SK-N-MC (cell line): Measurements from ENCODE around the gene JAKMIP1.

Experiments
- DNase-seq: peaks from one replicate; pipeline ENCODE4 v3.0.0-alpha.2; 2011; ENCODE audit warnings: low read depth, low spot score
- H3K27ac ChIP-seq: fragments of 200-600 bp; sonication (generic); 2 replicates; pipeline ENCODE4 v1.5.1; 2016; ENCODE audit warnings: mixed run types
- H3K36me3 ChIP-seq: fragments of 200-600 bp; sonication (generic); 2 replicates; pipeline ENCODE4 v1.6.1; 2017; ENCODE audit warnings: antibody characterized with exemption, low read length, mixed read lengths; ENCODE audit not compliant: insufficient read depth
- H3K4me3 ChIP-seq: fragments of 200-600 bp; sonication (generic); 2 replicates; pipeline ENCODE4 v1.5.1; 2016
- H3K9ac ChIP-seq: fragments of 200-600 bp; sonication (generic); 2 replicates; pipeline ENCODE4 v1.8.0; 2017; ENCODE audit warnings: mixed run types, mixed read lengths; ENCODE audit not compliant: insufficient read length
- H3K9me3 ChIP-seq: fragments of 200-600 bp; sonication (generic); 2 replicates; pipeline ENCODE4 v1.6.1; 2017; ENCODE audit warnings: low read depth, mild to moderate bottlenecking, antibody characterized with exemption, low read length, moderate library complexity, mixed read lengths
- EZH2 ChIP-seq: fragments of 200-600 bp; sonication (generic); IDR thresholded peaks from one replicate; pipeline ENCODE4 v1.6.1; 2017; ENCODE audit warnings: antibody characterized with exemption
- FOXP2 ChIP-seq: optimal IDR thresholded peaks from 2 replicates; pipeline ENCODE3; 2011; ENCODE audit warnings: mild to moderate bottlenecking, moderate library complexity; ENCODE audit not compliant: insufficient read depth; ENCODE audit errors: extremely low read length, control extremely low read depth
- POLR2AphosphoS5 ChIP-seq: IDR thresholded peaks from 2 replicates; pipeline ENCODE4 v1.6.1; 2012; ENCODE audit warnings: mild to moderate bottlenecking, low read depth, low read length, borderline replicate concordance

Gene JAKMIP1

DNA sequence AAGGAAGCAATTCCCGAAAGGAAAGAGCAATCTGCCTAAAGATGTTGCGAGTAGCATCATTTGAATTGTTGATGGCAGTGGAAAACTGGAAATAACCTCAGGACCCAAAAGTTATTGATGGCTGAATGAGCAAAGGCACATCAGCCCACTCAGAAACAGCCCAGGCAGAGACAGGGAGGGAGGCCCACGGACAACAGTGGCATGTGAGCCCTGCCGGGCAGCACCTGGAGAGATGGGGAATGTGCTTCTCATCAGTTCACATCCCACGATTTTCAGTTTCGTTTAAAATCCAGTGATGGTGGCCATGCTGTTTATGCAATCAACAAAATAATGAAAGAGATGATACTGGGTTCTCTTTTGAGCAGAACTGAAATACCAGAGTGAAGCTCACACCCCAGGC is 80.0 kb downstream of the JAKMIP1 start:
- no peak for TF ChIP-seq FOXP2
- TF ChIP-seq POLR2AphosphoS5, result no peak
- no peak for TF ChIP-seq EZH2
- Histone ChIP-seq H3K27ac (no peak overlapping the region), H3K9ac (no peak overlapping the region), H3K9me3 (no peaks in the 10 kb centered on the region), H3K4me3 (no peak overlapping the region), H3K36me3 (no peaks in the 10 kb centered on the region)
- DNase-seq, result no peak

DNA sequence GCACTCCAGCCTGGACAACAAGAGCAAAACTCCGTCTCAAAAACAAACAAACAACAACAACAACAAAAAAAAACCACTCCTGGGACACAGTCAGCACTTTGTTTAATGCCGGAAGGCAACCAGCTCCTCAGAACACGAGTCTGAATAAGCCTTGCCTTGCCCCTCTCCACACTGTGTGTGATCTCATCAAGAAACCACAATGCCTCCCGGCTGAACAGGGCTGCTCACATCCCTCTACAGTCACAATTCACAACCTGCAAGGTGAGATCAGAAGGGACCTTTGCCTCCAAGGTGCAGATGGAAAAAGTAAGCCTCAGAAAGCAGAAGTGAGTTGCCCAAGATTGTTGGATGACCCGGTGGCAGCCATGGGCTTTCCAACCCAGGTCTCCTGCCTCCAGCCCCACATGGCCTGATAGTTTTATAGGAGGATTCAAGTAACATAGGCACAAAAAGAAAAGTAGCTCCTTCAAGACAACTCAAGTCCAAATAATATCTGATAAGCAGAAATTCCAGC is 80.8 kb downstream of the JAKMIP1 start:
- Histone ChIP-seq H3K9ac (no peak overlapping the region), H3K4me3 (no peak overlapping the region), H3K36me3 (no peaks in the 10 kb centered on the region), H3K9me3 (no peaks in the 10 kb centered on the region), H3K27ac (no peak overlapping the region)
- DNase-seq, result no peak
- TF ChIP-seq EZH2 (no peak), POLR2AphosphoS5 (no peak), FOXP2 (no peak)

DNA sequence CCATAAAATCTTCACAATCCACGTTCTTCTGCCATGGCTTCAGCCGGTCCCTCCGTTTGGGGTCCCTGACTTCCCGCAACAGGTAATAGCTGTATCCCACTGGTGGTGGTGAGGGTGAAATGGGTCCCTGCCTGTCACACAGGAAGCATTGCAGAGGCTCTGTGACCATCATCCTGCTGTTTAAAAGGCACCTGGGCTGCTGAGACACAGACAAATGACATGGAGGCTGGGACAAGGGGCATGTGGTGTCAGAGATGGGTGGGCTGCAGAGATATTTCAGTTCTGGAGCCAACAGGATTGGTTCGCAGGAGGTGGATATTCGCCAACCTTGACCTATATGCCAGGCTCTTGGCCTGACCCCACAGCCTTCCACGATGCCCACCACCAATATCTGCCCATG is 82.1 kb downstream of the JAKMIP1 start:
- H3K4me3 ChIP-seq, result no peak overlapping the region
- no peaks in the 10 kb centered on the region for H3K9me3 ChIP-seq
- H3K36me3 ChIP-seq, result no peaks in the 10 kb centered on the region
- H3K27ac ChIP-seq, result no peak overlapping the region
- TF ChIP-seq FOXP2 (no peak), EZH2 (no peak), POLR2AphosphoS5 (no peak)
- no peak overlapping the region for H3K9ac ChIP-seq
- no peak for DNase-seq

DNA sequence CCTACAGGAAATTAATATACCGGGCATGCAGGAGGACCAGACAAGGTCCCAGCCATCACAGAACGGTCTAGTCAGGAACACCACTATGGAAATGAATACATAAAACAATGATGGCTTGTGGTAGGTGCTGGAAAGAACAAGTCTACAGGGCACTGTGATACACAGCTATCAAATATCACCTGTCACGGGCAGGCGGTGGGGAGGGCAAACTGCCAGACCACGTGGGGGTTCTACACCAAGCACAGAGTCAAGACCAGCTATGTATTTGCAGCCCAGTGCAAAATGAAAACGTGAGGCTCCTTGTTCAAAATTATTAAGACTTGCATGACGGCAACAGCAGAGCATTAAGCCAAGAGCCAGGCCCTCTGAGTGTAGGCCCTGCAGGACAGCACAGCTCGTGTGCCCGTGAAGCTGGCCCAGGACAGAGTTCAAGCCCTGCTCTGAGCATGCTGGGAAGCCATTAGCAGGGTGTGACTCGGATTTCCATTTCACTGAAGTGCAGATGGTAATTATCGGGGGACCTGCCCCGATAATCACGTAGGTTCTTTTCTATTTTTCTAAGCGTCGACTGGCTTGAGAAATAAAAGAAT is 83.6 kb downstream of the JAKMIP1 start:
- no peak for DNase-seq
- H3K4me3 ChIP-seq, result no peak overlapping the region
- TF ChIP-seq EZH2, result no peak
- no peak for TF ChIP-seq POLR2AphosphoS5
- TF ChIP-seq FOXP2, result no peak
- H3K36me3 ChIP-seq, result no peaks in the 10 kb centered on the region
- no peak overlapping the region for H3K9ac ChIP-seq
- H3K9me3 ChIP-seq, result no peaks in the 10 kb centered on the region
- no peak overlapping the region for H3K27ac ChIP-seq

DNA sequence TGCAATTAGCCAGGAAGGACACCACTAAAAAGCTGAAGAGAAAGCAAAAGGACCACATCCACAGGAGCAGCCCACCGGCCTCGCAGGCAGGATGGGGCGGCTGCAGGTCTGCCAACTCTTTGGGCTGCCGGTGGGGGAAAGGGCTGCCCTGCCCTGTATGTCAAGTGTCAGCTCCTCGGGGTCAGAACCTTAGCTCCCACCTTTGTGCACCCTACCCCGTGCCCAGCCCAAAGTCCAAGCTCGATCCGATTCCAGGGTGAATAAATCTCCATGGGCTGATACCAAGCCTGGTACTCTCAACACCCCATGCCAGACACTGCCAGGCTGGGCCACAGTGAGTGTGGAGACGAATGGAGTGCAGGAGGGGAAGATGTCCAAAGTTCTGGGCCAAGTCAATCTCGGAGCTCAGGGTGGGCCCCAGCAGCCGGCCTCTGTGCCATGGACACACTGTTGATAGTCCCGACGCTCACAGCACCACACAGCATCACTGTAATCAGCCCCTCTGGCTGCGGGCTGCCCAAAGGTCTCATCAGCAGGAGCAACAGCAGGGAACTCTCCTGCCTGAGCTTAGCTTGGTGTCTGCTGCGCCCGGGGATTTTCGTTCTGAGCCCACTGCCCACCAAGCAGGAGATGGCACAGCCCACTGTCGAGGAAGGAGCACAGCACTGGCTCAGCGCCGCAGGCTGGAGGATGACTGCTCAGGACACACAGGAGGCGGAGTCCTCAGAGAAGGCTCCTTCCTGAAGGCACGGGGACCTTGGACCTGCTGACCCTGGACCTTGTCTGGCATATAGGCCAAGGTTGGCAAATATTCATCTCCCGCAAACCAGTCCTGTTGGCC is 84.4 kb downstream of the JAKMIP1 start:
- no peak overlapping the region for H3K9ac ChIP-seq
- no peak for DNase-seq
- no peak for TF ChIP-seq FOXP2
- no peak for TF ChIP-seq EZH2
- TF ChIP-seq POLR2AphosphoS5, result no peak

DNA sequence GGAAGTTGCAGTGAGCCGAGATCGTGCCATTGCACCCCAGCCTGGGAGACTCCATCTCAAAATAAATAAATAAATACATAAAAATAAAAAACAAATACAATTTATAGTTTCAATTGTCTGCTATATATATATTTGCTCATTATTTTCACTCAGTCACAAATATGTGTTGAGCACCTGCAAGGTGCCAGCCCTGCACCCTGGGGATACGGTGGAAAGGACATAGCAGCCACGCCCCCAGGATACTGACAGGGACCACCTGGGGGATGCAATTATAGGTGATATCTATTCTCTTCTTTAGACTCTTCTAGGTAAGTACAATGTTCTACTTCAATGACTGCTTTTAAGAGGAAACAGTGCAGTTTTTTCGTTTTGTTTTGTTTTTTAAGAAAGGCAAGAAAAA is 85.0 kb downstream of the JAKMIP1 start:
- no peak for TF ChIP-seq FOXP2
- no peak for TF ChIP-seq POLR2AphosphoS5
- TF ChIP-seq EZH2, result no peak
- H3K36me3 ChIP-seq, result no peaks in the 10 kb centered on the region
- no peak overlapping the region for H3K4me3 ChIP-seq
- H3K27ac ChIP-seq, result no peak overlapping the region
- H3K9me3 ChIP-seq, result no peaks in the 10 kb centered on the region
- no peak for DNase-seq
- no peak overlapping the region for H3K9ac ChIP-seq

More for the DNA sequence above, 84.4 kb downstream of the JAKMIP1 start:
- Histone ChIP-seq H3K36me3 (no peaks in the 10 kb centered on the region), H3K9me3 (no peaks in the 10 kb centered on the region), H3K27ac (no peak overlapping the region), H3K4me3 (no peak overlapping the region)

DNA sequence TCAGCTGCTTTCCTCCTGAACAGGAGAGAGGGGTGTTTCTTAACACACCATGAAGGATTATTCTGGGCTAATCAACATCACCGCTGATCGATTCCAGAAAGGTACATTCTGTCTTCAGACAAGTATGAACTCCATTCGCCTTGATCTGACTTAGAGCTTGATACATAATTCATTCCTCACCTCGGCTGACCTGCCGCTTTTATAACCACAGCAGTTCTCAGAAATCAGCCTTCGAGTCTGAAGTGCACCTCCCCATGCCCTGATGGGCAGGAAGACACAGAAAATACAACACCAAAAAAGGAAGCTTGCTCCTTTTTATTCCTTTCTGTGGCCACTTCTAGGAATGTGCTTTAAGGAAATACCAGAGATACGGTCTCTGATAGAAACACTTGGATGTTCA is 85.7 kb downstream of the JAKMIP1 start:
- Histone ChIP-seq H3K9ac (no peak overlapping the region), H3K4me3 (no peak overlapping the region), H3K36me3 (no peaks in the 10 kb centered on the region), H3K27ac (no peak overlapping the region), H3K9me3 (no peaks in the 10 kb centered on the region)
- TF ChIP-seq EZH2, result no peak
- no peak for TF ChIP-seq POLR2AphosphoS5
- no peak for TF ChIP-seq FOXP2
- no peak for DNase-seq

DNA sequence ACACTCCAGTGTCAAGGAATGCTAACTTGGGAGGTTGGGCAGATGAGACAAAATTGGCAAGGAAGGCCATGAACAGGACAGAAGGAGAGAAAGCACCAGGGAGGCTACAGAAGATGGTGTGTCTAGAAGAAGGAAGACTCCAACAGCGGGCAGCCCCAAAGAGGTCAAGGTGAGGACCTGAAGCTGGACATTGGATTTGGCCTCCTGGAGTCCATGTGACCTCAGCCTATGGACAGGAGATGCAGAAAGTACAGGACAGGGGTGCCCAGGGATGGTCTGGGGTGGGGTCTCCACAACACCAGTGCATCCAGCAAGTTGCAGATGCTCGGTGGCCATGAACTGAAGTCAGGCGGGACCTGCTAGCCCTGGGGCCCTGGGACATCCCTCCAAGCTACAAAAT is 86.2 kb downstream of the JAKMIP1 start:
- H3K36me3 ChIP-seq, result no peaks in the 10 kb centered on the region
- H3K4me3 ChIP-seq, result no peak overlapping the region
- no peak overlapping the region for H3K9ac ChIP-seq
- no peak overlapping the region for H3K27ac ChIP-seq
- no peak for DNase-seq
- H3K9me3 ChIP-seq, result no peaks in the 10 kb centered on the region
- TF ChIP-seq EZH2 (no peak), POLR2AphosphoS5 (no peak), FOXP2 (no peak)

DNA sequence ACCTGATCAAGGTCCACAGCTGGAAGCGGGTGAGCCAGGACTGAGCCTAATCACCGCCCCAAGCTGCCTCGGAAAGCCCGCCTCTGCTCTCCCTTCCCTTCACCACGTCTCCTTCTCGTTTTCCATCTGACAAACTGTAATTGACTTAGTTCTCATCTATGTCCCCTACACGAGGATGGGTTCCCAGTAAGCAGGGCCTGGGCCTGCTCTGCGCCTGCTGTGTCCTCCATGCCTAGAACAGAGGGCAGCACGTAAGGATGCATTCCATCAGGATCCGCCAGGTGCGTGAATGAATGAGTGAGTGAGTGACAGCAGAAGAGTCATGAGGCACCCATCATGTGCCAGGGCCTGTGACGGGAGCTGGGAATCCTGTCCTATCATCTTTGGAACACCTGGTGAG is 86.7 kb downstream of the JAKMIP1 start:
- TF ChIP-seq EZH2 (no peak), POLR2AphosphoS5 (no peak), FOXP2 (no peak)
- no peaks in the 10 kb centered on the region for H3K9me3 ChIP-seq
- no peak overlapping the region for H3K27ac ChIP-seq
- H3K9ac ChIP-seq, result no peak overlapping the region
- no peak overlapping the region for H3K4me3 ChIP-seq
- H3K36me3 ChIP-seq, result no peaks in the 10 kb centered on the region
- no peak for DNase-seq
